WTC11 (cell line): ENCODE results near the gene SPNS1.

Experiments
- CTCF ChIP-seq: fragments of 200-600 bp; IDR thresholded peaks from 2 replicates; pipeline ENCODE4 v1.8.0; 2022; ENCODE audit warnings: antibody characterized with exemption
- E2F5 ChIP-seq: sonication (generic); formaldehyde crosslinking; IDR thresholded peaks from 2 replicates; pipeline ENCODE4 v1.8.1; 2022; ENCODE audit warnings: mild to moderate bottlenecking, moderate library complexity, missing genetic modification reagents
- FOXK1 ChIP-seq: sonication (generic); formaldehyde crosslinking; IDR thresholded peaks from 2 replicates; pipeline ENCODE4 v1.8.0; 2022; ENCODE audit warnings: mild to moderate bottlenecking, moderate library complexity, missing genetic modification reagents
- GABPB1 ChIP-seq: sonication (generic); formaldehyde crosslinking; IDR thresholded peaks from 2 replicates; pipeline ENCODE4 v1.8.1; 2023; ENCODE audit warnings: mild to moderate bottlenecking, missing genetic modification reagents
- JUN ChIP-seq: sonication (generic); formaldehyde crosslinking; IDR thresholded peaks from 2 replicates; pipeline ENCODE4 v1.8.0; 2023; ENCODE audit warnings: mild to moderate bottlenecking, missing genetic modification reagents
- NR1H2 ChIP-seq: sonication (generic); formaldehyde crosslinking; IDR thresholded peaks from 2 replicates; pipeline ENCODE4 v1.9.0; 2021; ENCODE audit warnings: mild to moderate bottlenecking, moderate library complexity, missing genetic modification reagents
- SMAD3 ChIP-seq: sonication (generic); formaldehyde crosslinking; IDR thresholded peaks from 2 replicates; pipeline ENCODE4 v1.8.0; 2022; ENCODE audit warnings: missing genetic modification reagents, mild to moderate bottlenecking, borderline replicate concordance
- STAT6 ChIP-seq: sonication (generic); formaldehyde crosslinking; conservative IDR thresholded peaks from 2 replicates; pipeline ENCODE4 v1.8.1; 2023; ENCODE audit warnings: mild to moderate bottlenecking, low read depth, missing genetic modification reagents, moderate library complexity
- TP53 ChIP-seq: sonication (generic); formaldehyde crosslinking; IDR thresholded peaks from 2 replicates; pipeline ENCODE4 v1.8.1; 2023; ENCODE audit warnings: mild to moderate bottlenecking, missing genetic modification reagents
- TF ChIP-seq, protein P1 (sequence below): sonication (generic); formaldehyde crosslinking; IDR thresholded peaks from 2 replicates; pipeline ENCODE4 v1.8.1; 2022; ENCODE audit warnings: low read depth, mild to moderate bottlenecking, moderate library complexity, missing genetic modification reagents, borderline replicate concordance
- TF ChIP-seq, protein P2 (sequence below): sonication (generic); formaldehyde crosslinking; conservative IDR thresholded peaks from 2 replicates; pipeline ENCODE4 v1.8.1; 2022; ENCODE audit warnings: mild to moderate bottlenecking, missing genetic modification reagents

GRCh38 chr16:28958216-28958615 is 16.4 kb upstream of the SPNS1 start:
- TF ChIP-seq E2F5 (CRISPR knock-in tag) (no peak), SMAD3 (CRISPR knock-in tag) (no peak), TP53 (CRISPR knock-in tag) (no peak), NR1H2 (CRISPR knock-in tag) (no peak), CTCF (no peak), STAT6 (CRISPR knock-in tag) (no peak), JUN (CRISPR knock-in tag) (no peak), FOXK1 (CRISPR knock-in tag) (no peak), GABPB1 (CRISPR knock-in tag) (no peak)
- TF ChIP-seq, protein P1, sequence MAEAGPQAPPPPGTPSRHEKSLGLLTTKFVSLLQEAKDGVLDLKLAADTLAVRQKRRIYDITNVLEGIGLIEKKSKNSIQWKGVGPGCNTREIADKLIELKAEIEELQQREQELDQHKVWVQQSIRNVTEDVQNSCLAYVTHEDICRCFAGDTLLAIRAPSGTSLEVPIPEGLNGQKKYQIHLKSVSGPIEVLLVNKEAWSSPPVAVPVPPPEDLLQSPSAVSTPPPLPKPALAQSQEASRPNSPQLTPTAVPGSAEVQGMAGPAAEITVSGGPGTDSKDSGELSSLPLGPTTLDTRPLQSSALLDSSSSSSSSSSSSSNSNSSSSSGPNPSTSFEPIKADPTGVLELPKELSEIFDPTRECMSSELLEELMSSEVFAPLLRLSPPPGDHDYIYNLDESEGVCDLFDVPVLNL (CRISPR knock-in tag): no peak
- TF ChIP-seq, protein P2, sequence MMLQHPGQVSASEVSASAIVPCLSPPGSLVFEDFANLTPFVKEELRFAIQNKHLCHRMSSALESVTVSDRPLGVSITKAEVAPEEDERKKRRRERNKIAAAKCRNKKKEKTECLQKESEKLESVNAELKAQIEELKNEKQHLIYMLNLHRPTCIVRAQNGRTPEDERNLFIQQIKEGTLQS (CRISPR knock-in tag): no peak
